HG02763 (cell line): Measurements from ENCODE around the gene DLK2.
"Not testable (repeated sequence)": the region's sequence is repeated elsewhere in the genome, so short reads cannot be mapped to it uniquely, and the experiment has no call there.

ENCODE experiments used
- ATAC-seq: cut with Tn5 transposase; IDR thresholded peaks from one replicate; pipeline ENCODE4 v1.9.1; 2021; ENCODE audit warnings: mild to moderate bottlenecking, moderate library complexity; ENCODE audit not compliant: unreplicated experiment

DLK2 gene

DNA sequence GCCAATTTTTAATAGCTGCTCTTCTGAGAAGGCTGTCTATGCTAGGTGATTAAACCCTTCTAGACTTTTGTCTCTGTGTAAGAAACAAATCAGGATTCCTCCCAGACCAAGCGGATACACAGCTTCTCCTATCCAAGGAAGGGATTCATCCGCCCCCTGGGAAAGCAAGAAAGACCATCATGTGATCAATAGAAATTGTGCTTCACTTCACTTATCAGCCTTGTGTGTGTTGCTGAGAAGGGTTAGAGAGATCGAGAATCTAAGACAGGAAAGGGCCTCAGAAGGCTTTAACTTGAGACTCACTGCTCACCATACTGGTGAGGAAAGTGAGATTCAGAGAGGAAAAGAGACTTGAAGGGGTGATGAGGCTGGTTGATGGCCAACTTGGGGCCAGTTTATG lies 26.5 kb downstream of the DLK2 start:
- no peak for ATAC-seq

DNA sequence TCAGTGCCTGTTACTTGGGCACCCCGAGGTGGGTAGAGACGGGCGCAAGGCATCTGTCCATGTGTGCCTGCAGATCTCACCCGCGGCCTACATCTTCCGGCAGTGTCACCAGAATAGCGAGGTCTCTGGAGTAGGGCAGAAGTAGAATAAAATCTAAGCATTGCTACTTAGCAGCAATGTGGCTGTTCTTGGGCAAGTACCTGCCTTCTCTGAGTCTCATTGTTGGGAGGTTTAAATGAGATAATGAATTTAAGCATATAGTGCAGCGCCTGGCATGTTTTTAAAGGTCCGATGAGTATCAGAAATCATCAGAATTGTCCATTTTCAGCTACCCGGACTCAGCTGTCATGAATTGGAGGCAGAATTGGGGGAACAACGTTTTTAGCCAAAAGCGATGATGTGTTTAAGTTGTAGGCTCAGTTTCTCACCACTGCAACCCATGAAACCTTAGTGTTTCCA lies 27.2 kb downstream of the DLK2 start:
- ATAC-seq = no peak

DNA sequence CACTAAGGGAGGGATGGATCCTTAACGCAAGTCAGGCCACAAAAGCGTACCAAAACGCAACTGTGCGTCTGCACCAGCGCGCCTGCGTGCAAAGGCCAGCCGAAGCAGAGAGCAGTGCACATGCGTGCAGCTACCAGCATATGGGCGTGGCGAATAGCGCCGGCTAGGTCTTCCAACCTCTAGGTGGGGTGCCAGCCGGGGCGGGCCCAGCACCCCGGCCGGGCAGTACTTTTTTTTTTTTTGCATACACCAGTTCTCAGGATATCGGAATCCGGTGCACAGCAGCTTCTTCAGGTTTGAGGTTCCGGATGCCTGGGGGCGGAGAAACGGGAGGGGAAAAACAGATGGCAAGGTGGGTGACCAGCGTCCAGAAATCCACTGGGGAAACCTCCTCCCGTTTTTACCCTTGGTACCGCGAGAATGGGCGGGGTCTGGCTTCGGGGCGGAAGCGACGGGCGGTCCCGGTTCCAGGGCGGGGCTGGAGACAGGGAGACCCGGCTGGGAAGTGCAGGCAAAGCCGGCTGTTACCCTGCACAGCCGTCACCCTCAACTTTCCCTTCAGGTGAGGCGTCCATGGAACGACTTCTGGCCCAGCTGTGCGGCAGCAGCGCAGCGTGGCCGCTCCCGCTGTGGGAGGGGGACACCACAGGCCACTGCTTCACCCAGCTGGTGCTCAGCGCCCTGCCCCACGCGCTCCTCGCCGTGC lies 27.8 kb downstream of the DLK2 start, which contains the start of gene ABCC10:
Gene ABCC10, plus strand, starts transcription at position 136 of the 706 bp plus-strand sequence. Its CDS starts 438 bp downstream, at position 574.
- ATAC-seq = peak; percentile 90

DNA sequence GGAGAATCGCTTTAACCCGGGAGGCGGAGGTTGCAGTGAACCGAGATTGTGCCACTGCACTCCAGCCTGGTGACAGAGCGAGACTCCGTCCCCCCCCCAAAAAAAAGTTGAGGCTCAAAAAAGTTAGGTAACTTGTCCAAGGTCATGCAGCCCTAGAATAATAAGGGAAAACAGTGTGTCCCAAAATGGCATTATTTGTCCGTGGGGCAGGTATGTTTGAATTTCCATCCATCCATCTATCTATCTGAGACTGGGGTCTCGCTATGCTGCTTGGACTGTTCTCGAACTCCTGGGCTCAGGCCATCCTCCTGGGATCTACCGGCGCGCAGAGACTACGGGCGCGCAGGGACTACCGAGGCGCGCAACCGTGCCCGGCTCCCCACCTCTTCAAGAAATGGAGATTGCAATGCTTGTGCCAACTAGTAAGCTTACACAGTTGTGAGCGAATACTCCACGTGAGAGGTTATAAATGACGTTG lies 28.4 kb downstream of the DLK2 start:
- no peak for ATAC-seq

DNA sequence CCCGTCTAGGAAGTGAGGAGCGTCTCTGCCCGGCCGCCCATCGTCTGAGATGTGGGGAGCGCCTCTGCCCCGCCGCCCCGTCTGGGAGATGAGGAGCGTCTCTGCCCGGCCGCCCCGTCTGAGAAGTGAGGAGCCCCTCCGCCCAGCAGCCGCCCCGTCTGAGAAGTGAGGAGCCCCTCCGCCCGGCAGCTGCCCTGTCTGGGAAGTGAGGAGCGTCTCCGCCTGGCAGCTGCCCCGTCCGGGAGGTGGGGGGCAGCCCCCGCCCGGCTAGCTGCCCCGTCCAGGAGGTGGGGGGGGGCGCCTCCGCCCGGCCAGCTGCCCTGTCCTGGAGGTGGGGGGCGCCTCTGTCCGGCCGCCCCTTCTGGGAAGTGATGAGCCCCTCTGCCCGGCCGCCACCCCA lies 30.3 kb downstream of the DLK2 start:
- ATAC-seq = not testable (repeated sequence)

DNA sequence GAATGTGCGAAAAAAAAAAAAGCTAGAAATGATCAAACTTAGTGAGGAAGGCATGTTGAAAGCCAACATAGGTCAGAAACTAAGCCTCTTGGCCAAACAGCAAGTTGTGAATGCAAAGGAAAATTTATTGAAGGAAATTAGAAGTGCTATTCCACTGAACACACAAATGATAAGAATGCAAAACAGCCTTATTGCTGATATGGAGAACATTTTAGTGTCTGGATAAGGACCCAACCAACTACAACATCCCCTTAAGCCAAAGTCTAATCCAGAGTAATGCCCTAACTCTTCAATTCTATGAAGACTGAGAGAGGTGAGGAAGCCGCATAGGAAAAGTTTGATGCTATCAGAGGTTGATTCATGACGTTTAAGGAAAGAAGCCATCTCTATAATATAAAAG lies 33.5 kb downstream of the DLK2 start:
- ATAC-seq = no peak

DNA sequence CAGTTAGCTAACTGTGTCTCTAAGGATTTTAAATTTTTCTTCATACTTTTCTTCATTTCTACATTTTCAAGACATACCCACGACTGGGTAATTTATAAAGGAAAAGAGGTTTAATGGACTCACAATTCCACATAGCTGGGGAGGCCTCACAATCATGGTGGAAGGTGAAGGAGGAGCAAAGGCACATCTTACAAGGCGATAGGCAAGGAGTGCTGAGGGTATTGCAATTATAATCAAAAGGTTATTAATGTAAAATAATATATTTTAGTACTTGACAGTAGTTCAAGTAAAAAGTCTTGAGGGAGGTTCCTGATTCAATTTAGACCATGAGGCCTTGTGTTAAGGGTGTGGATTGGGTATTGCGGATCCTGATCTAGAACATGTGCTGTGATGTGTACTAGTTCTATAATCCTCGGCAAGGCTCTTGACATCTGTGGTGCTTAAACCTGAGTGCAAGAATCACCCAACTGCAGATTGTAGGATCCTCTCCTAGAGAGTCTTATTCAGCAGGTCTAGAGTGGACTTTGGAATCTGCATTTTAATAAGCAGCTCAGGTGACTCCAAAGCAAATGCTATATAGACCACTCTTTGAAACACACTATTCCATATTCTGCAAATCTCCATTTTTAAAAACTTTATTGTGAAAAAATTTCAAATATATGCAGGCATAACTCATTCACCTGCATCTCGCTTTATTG lies 35.2 kb downstream of the DLK2 start:
- no peak for ATAC-seq

DNA sequence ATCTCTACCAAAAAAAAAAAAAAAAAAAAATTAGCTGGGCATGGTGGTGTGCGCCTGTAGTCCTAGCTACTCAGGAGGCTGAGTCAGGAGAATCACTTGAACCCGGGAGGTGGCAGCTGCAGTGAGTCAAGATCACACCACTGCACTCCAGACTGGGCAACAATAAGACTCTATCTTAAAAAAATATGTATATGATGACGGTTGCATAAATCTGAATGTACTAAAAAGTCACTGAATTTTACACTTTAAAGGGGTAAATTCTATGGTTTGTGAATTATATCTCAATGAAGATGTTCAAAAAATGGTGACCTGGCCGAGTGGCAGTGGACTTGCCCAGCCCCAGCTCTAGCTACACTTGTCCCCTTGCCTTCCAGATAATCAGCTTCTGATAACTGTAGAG lies 38.4 kb downstream of the DLK2 start:
- ATAC-seq = no peak

DNA sequence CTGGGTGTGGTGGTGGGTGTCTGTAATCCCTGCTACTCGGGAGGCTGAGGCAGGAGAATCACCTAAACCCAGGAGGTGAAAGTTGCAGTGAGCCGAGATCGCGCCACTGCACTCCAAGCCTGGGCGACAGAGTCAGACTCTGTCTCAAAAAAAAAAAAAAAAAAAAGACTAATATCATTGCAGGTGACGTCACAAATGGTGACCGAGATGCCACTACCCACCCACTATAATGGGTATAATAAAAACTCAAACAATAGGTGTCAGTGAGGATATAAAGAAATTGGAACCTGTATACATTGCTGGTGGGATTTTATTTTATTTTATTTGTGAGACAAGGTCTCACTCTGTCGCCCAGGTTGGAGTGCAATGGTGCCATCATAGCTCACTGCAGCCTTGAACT lies 40.1 kb downstream of the DLK2 start:
- ATAC-seq = not testable (repeated sequence)

DNA sequence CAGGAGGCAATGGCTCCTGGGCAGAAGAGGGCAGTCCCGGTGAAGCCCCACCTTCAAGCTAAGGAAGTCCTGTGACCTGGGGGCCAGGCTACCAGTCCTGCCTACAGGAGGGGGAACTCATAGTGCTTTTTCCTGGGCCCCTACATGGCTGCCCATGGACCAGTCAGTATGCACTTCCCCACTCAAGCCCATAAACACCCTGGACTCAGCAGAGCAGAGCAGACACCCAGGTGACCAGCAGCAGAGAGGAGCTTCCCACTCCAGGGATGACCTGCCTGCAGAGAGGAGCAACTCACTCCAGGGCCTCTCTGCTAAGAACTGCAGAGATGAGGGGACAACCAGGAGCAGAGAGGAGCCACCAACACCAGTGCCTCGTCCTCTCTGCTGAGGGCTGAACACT lies 42.3 kb downstream of the DLK2 start:
- ATAC-seq = no peak

DNA sequence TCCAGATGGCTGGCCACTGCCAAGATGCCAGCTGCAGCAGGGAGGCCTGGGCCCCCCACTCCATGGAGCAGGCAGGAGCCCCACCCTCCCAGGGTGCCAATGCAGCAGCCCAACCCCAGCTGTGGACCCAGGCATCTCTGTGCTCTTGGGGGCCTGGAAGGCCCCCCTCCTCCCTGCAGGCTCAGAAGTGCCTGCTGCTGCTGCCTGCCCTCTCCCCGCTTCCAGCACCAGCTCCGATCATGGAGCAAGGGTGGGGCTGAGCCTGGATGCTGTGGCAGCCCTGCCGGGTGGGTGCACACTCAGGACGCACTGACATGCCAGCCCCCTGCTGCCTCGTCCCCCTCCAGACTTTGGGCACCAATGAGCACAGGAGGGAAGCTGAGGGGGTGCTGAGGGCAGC lies 42.8 kb downstream of the DLK2 start:
- no peak for ATAC-seq

DNA sequence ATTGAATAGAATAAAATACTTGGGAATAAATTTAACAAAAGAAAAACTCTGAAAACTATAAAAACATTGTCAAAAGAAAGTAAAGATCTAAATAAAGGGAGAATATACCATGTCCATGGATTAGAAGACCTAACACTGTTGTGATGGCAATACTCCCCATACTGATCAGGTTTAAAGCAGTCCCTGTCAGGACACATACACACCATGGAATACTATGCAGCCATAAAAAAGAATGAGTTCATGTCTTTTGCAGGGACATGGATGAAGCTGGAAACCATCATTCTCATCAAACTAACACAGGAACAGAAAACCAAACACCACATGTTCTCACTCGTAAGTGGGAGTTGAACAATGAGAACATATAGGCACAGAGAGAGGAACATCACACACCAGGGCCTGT lies 44.6 kb downstream of the DLK2 start:
- ATAC-seq = not testable (repeated sequence)

DNA sequence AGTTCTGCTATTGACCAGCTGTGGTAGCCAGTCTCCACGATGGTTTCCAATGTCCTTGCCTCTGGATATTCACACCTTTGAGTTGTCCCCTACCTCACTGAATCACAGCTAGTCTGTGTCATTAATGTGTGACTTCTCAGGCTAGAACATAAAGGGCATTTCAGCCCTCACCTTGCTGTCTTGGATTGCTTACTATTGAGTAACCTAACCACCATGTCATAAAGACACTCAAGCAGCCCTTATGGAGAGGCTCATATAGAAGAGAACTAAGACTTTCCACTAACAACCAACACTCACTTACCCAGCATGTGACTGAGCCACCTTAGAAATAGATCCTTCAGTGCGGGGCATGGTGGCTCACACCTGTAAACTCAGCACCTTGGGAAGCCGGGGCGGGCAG lies 47.1 kb downstream of the DLK2 start:
- no peak for ATAC-seq

DNA sequence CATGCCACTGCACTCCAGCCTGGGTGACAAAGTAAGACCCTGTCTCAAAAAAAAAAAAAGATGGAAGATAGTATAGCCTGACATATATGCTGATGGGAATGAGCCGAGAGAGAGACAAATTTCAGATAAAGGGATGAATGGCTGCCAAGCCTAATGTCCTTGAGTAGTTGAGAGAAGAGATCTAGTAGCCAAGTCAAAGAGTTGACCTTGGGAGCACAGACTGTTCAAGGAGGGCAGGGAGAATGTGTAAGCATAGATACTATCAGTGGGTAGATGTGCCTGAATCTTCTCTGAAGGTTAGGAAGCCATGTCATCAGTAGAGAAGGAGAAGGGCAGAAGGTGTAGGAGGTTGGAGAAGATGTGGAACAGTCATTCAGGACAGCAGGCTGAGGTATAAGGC lies 48.1 kb downstream of the DLK2 start:
- ATAC-seq = no peak

DNA sequence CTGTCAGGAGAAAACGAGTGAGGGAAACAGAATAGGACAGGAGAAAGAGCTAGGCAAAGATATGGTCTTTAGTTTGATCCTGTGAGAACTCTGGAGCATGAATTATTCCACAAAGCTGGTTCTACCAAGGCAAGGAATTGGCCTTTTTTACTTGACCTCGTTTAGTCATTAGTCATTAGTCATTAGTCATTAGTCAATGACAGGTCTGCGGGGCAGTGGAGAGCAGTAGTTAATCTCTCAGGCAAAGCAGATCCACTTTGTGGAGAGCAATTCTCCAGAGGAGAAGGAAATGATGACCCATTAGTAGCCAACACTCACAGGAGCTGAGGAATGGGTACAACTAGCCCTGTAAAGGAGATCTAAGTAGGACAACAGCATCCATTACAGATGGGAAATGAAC lies 50.0 kb downstream of the DLK2 start:
- ATAC-seq = no peak

DNA sequence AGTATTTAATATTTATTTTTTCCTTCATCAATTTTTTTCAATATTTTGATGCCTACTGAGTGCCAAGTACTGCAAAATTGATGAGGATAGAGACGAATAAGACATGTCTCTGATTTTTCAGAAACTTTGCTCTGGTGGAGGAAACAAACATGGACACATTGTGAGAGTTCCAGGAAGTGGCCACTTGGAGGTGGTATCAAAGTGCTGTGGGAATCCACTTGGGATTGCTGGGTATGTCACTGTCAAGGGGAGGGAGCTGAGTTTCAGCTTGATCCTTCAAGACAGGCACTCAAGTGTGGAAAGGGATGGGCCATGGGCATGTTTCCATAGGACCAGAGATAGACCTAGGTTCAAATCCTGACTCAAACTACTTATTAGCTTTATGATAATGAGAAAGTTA lies 52.5 kb downstream of the DLK2 start:
- no peak for ATAC-seq

DNA sequence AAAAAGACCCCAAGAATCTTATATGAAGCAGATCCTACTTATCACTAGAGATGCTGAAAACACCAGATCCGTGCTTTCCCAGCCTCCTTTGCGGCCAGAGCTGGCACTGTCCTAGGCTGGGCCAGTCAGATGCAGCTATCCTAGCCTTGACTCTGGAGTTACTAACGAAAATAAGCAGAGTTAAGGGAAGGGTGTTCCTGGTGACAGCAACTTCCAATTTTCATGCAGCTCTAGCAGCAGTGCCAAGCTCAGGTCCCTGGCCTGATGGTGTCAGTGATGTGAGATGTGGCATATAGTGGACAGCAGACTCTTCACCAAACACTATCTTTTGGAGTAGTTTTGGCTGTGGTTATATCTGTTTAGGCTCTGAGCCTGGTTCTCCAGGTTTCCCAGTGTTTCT lies 53.6 kb downstream of the DLK2 start:
- ATAC-seq = no peak
